Thymus (tissue), 11 donors: Measurements from ENCODE around the gene IGSF23. TPM values are rescaled to one million over a fixed set of nuclear protein-coding genes. Genes with fewer than 3 reads are reported as not detected.
"Not testable (repeated sequence)": the region's sequence is repeated elsewhere in the genome, so short reads cannot be mapped to it uniquely, and the experiment has no call there.

ENCODE experiments used
- DNase-seq, 9 donors: peaks; one replicate each; pipeline ENCODE4 v3.0.0-alpha.2; 2013; ENCODE audit warnings: low spot score in 9 of 9, low read depth in 6 of 9, missing footprints in 1 of 9
- H3K27ac ChIP-seq, 2 donors: one replicate each; pipeline ENCODE4 v1.5.1; 2013; ENCODE audit warnings: control low read depth in 1 of 2, low read depth in 1 of 2, low read length in 1 of 2, mild to moderate bottlenecking in 1 of 2, moderate library complexity in 1 of 2
- H3K27me3 ChIP-seq, 2 donors: one replicate each; pipeline ENCODE4 v1.5.1; 2013; ENCODE audit warnings: low read length in 1 of 2; ENCODE audit not compliant: control insufficient read depth in 2 of 2, insufficient read depth in 1 of 2
- H3K36me3 ChIP-seq, 2 donors: one replicate each; pipeline ENCODE4 v1.5.1; 2013; ENCODE audit warnings: low read length in 1 of 2, mild to moderate bottlenecking in 1 of 2, moderate library complexity in 1 of 2; ENCODE audit not compliant: control insufficient read depth in 2 of 2, insufficient read depth in 2 of 2
- H3K4me1 ChIP-seq, 2 donors: one replicate each; pipeline ENCODE4 v1.5.1; 2013; ENCODE audit warnings: low read length in 2 of 2; ENCODE audit not compliant: control insufficient read depth in 2 of 2, insufficient read depth in 2 of 2
- H3K4me3 ChIP-seq, 2 donors: one replicate each; pipeline ENCODE4 v1.5.1; 2013; ENCODE audit warnings: low read length in 2 of 2, control low read depth in 1 of 2, mild to moderate bottlenecking in 1 of 2
- H3K9me3 ChIP-seq, 2 donors: one replicate each; pipeline ENCODE4 v1.5.1; 2013; ENCODE audit warnings: low read length in 1 of 2, mild to moderate bottlenecking in 1 of 2; ENCODE audit not compliant: control insufficient read depth in 2 of 2, insufficient read depth in 1 of 2
- WGBS: extraction: QIAGEN DNeasy Blood & Tissue Kit; methylation state at CpG from one replicate; pipeline ENCODE4 v1.1.7; 2013; 5-methylcytosine and 5-hydroxymethylcytosine counted together
- polyA plus RNA-seq: library from polyadenylated mRNA; stranded (reverse); fragments of 200-250 nt; gene quantifications from one replicate; pipeline ENCODE4 v1.2.3, GENCODE V29; 2013
- total RNA-seq: library from RNA; stranded (reverse); fragments of 120-200 nt; gene quantifications from one replicate; pipeline ENCODE4 v1.2.4, GENCODE V29; 2013
- donor health status: healthy.

Gene IGSF23
- total and polyA plus RNA-seq, 2 donors, result 0.05 to 0.14 TPM

DNA sequence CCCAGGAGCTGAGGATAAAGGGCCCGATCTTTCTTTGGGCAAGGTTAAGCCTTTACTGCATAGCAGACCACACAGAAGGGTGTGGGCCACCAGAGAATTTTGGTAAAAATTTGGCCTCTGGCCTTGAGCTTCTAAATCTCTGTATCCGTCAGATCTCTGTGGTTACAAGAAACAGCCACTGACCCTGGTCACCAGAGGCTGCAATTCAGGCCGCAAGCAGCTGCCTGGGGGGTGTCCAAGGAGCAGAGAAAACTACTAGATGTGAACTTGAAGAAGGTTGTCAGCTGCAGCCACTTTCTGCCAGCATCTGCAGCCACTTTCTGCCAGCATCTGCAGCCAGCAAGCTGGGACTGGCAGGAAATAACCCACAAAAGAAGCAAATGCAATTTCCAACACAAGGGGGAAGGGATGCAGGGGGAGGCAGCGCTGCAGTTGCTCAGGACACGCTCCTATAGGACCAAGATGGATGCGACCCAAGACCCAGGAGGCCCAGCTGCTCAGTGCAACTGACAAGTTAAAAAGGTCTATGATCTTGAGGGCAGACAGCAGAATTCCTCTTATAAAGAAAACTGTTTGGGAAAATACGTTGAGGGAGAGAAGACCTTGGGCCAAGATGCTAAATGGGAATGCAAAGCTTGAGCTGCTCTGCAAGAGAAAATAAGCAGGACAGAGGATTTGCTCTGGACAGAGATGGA is 49.5 kb downstream of the IGSF23 start:
- Histone ChIP-seq H3K4me1 (peaks cover 13 to 23% of the 10 kb centered on the region in 2 donors), H3K36me3 (peaks cover 0 to 4% of the 10 kb centered on the region in 2 donors), H3K9me3 (no peaks in the 10 kb centered on the region), H3K27ac (peak overlapping the region in 1 of 2 donors; percentile 14), H3K27me3 (no peaks in the 10 kb centered on the region), H3K4me3 (no peak overlapping the region)
- 94% methylated on average over 7 of the region's 7 CpGs for WGBS
- peak in 1 of 9 donors; percentile 50 for DNase-seq

DNA sequence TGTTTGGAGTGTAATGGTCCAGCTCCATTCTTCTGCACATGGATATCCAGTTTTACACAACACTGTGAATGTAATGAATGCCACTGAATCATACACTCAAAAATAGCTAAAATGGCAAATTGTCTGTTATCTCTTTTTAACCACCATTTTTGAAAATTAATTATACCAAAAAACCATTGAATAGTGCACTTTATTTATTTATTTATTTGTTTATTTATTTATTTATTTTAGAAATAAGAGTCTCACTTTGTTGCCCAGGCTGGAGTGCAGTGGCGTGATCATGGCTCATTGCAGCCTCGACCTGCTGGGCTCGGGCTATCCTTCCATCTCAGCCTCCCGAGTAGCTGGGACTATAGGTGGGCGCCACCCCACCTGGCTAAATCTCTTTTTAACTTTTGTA is 50.6 kb downstream of the IGSF23 start:
- DNase-seq, result no peak
- 98% methylated on average over 5 of the region's 5 CpGs for WGBS
- no peaks in the 10 kb centered on the region for H3K27me3 ChIP-seq
- H3K9me3 ChIP-seq, result no peaks in the 10 kb centered on the region
- H3K4me3 ChIP-seq, result no peak overlapping the region
- H3K36me3 ChIP-seq, result no peaks in the 10 kb centered on the region
- H3K4me1 ChIP-seq, result peaks cover 13 to 23% of the 10 kb centered on the region in 2 donors
- no peak overlapping the region for H3K27ac ChIP-seq

DNA sequence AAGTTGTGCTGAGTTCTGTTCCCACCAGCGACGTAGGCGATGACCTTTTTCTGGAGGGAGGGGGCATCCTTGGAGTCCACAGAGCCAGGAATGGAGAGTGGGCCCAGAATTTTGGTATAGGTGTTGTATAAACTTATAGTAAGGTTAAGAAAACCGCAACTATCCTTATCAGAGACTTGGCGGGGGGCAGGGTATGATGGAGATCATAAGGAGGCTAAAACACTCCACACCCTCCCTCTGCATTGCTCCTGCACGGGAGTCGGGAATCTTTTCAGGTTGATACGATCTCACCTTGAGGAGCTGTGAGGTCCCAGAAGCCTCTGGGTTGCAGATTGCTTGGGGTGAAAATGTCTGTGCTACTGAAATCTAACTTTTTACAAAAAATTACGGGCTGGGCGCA is 51.6 kb downstream of the IGSF23 start:
- Histone ChIP-seq H3K9me3 (no peaks in the 10 kb centered on the region), H3K27ac (no peak overlapping the region), H3K36me3 (no peaks in the 10 kb centered on the region), H3K4me1 (peaks cover 13 to 23% of the 10 kb centered on the region in 2 donors), H3K4me3 (no peak overlapping the region), H3K27me3 (no peaks in the 10 kb centered on the region)
- 96% methylated on average over 10 of the region's 10 CpGs for WGBS
- DNase-seq, result no peak

DNA sequence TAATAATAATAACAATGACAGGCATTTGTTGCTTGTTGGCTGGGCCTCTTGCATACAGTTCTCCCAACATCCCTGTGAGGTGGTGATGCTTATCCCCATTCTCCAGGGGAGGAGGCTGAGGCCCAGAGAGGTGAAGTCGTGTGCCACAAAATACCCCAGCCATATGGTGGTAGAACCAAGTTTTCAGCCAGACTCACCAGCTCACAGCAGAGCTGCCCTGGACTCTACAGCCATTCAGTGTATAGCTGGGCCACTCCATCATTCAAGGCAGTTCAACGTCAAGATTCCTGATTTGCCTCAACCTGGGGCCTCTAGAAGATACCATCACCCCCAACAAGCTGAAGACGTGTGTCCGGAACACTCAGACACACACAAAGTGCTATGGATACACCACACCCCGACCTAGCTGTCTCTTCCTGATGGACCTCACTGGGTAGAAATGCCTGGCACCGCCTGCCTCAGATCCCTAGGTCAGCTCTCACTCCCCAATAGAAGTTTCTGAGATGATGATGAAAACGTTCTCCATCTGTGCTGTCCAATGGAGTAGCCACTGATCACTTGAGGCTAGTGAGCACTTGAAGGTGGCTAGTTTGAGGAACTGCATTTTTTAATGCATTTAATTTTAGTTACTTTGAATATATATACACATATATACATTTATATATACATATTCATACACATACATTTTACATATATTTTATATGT is 53.6 kb downstream of the IGSF23 start:
- H3K27ac ChIP-seq, result no peak overlapping the region
- no peak overlapping the region for H3K4me3 ChIP-seq
- no peak for DNase-seq
- peaks cover 10 to 16% of the 10 kb centered on the region in 2 donors for H3K4me1 ChIP-seq
- H3K36me3 ChIP-seq, result no peaks in the 10 kb centered on the region
- 96% methylated on average over 7 of the region's 7 CpGs for WGBS
- no peaks in the 10 kb centered on the region for H3K9me3 ChIP-seq
- H3K27me3 ChIP-seq, result no peaks in the 10 kb centered on the region

DNA sequence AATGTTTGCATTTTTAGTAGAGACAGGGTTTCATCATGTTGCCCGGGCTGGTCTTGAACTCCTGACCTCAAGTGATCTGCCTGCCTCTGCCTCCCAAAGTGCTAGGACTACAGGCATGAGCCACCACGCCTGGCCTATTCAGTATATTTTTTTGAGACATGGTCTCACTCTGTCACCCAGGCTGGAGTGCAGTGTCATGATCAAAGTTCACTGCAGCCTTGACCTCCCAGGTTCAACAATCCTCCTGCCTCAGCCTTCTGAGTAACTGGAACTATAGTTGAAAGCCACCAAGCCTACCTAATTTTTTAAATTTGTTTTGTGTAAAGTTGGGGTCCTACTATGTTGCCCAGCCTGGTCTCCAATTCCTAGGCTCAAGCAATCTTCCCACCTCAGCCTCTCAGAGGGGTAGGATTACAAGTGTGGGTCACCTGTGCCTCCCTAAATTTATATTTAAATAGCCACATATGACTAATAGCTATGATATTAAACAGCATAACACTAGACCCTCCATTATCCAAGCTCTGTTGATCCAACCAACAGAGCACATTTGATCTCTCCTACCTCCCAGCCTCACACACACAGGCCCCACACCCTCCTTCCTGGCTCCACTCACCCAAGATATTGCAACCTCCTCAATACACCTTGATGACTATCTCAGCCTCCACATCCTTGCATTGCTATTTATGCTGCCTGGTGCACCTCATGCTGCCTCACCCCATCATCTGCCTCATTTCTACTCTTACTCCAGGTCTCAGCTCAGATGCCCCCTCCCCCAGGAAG is 55.8 kb downstream of the IGSF23 start:
- H3K4me1 ChIP-seq, result no peaks in the 10 kb centered on the region
- 93% methylated on average over 2 of the region's 2 CpGs for WGBS
- H3K27ac ChIP-seq, result no peak overlapping the region
- H3K4me3 ChIP-seq, result no peak overlapping the region
- no peaks in the 10 kb centered on the region for H3K9me3 ChIP-seq
- H3K36me3 ChIP-seq, result no peaks in the 10 kb centered on the region
- H3K27me3 ChIP-seq, result no peaks in the 10 kb centered on the region
- DNase-seq, result no peak

DNA sequence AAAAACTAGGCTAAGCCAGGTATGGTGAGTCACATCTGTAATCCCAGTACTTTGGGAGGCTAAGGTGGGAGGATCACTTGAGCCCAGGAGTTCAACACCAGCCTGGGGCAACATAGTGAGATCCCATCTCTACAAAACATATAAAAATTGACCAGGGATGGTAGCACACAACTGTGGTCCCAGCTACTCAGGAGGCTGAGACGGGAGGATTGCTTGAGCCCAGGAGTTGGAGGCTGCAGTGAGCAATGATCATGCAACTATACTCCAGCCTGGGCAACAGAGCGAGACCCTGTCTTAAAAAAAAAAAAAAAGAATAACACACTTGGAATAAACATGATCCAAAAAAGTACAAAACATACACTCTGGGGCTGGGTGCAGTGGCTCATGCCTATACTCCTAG is 56.7 kb downstream of the IGSF23 start:
- not testable (repeated sequence) for H3K27me3 ChIP-seq, H3K36me3 ChIP-seq, DNase-seq, H3K27ac ChIP-seq, H3K4me1 ChIP-seq, H3K9me3 ChIP-seq, H3K4me3 ChIP-seq
- 98% methylated on average over 2 of the region's 2 CpGs for WGBS

DNA sequence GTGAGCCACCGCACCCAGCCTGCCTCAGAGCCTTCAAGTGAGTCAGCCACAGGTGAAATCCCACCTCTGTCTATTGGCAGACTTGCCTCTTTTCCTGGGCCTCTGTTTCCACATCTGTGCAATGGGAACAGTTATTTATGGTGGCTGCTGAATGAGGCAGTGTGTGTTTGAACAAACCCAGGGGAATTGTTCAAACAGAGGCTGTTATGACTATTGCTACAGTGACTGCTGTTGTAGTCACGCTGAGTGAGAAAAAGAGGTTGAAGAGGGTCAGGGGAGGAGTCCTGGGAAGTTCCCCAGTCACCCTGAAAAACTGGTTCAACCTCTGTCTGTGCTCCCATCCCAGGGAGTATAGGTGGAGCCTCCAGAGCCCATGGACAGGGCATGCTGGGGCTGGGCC is 58.0 kb downstream of the IGSF23 start, which contains the start of gene CEACAM19:
CEACAM19 (plus strand) TSS at position 83 of the 400 bp plus-strand sequence. CDS start 450 bp downstream, outside the sequence.
- Histone ChIP-seq H3K27ac (no peak within 1 kb of the TSS), H3K4me3 (no peak within 1 kb of the TSS)

DNA sequence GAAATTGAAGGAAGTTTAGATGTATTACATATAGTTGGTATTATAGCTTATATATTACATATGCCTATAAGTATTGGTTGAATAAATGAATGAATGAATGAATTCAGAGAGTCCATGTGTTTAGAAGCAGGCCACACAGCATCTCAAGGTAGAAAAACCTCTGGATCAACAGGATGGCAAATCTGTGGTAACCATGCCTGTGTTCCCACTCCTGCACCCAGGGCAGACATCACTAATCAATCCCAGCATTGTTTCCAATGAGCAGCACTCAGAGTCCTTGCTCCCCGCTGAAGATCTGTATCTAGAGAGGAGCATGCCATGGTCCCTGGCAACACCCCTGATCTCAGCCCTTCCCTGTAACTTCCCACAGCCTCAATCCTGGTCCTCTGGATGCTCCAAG is 58.9 kb downstream of the IGSF23 start:
- Histone ChIP-seq H3K9me3 (no peaks in the 10 kb centered on the region), H3K27me3 (peaks cover 0 to 2% of the 10 kb centered on the region in 2 donors), H3K4me1 (no peaks in the 10 kb centered on the region), H3K27ac (no peak overlapping the region), H3K36me3 (no peaks in the 10 kb centered on the region), H3K4me3 (no peak overlapping the region)
- no peak for DNase-seq
- WGBS, result 93% methylated on average over 1 of the region's 1 CpG

More for the DNA sequence above, 58.0 kb downstream of the IGSF23 start, which contains the start of gene CEACAM19:
- Histone ChIP-seq H3K4me1 (no peaks in the 10 kb centered on the region), H3K27me3 (no peaks in the 10 kb centered on the region), H3K9me3 (no peaks in the 10 kb centered on the region), H3K36me3 (no peaks in the 10 kb centered on the region)
- DNase-seq, result no peak
- WGBS, result 93% methylated on average over 2 of the region's 2 CpGs

DNA sequence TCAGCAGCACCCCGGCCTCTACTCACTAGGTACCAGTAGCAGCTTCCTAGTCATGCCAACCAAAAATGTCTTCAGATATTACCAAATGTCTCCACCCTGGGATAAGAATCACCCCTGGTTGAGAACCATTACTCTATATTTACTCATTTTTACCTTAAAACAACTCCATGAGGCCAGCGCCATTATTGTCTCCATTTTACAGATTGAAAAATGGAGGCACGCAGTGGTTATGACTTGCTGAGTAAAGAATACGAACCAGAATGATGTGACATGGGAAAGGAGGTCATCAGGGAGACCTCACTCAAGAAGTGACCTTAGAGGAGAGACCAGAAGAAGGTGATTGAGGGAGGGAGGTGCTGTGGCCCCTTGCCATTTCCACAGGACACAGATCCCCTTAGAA is 60.1 kb downstream of the IGSF23 start:
- WGBS, result 94% methylated on average over 4 of the region's 4 CpGs
- DNase-seq, result no peak

More for the DNA sequence above, 60.1 kb downstream of the IGSF23 start:
- H3K4me1 ChIP-seq, result no peaks in the 10 kb centered on the region
- H3K4me3 ChIP-seq, result no peak overlapping the region
- no peaks in the 10 kb centered on the region for H3K9me3 ChIP-seq
- peaks cover 0 to 2% of the 10 kb centered on the region in 2 donors for H3K27me3 ChIP-seq
- H3K36me3 ChIP-seq, result no peaks in the 10 kb centered on the region
- H3K27ac ChIP-seq, result no peak overlapping the region
